NCI-H510A treated with DMSO at 0.1 percent for 48 hours (cell line): ENCODE measurements around the gene TRIM15.
"Not testable (repeated sequence)": the region's sequence is repeated elsewhere in the genome, so short reads cannot be mapped to it uniquely, and the experiment has no call there.

Experiments
- DNase-seq: peaks from one replicate; lab custom pipeline; 2025; lab: John Stamatoyannopoulos, UW

TRIM15 gene

DNA sequence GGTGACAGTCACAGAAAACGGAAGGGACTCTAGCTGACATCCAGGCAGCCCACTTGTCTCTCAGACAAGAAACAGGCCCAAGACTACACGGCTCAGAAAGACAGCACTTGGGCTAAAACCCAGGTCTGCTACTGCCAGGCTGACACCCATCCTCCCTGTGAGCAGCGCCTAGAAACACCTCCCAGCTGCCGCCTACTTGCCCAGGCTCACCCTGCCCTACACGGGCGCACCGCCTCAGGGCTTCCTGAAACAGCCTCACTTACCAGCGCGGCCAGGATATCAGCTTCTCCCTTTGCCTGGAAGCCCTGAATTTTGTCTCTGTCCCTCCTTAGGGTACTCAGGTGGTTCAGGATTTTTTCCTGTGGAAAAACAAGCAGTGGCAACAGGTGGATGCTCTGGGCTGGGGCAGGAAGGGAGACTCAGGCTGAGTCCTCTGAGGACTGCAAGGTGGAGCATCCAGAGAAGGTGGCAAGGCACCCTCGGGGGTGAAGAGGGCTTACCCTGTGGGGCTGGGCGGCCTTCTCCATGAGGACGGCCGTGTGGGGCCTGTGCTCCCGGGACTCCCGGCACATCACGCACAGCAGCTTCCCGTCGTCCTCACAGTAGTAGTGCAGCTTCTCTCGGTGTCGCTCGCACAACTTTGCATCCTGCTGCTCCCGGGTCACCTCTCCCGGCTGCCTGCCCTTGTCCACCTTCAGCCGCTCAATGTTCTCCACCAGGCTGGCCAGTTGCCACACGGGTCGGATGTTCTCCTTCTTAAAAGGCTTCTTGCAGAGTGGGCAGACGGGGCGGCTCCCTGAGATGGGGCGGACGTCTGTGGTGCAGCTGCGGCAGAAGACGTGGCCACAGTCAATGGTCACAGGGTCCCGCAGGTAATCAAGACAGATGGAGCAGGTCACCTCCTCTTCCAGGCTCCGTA is 35.1 kb downstream of the TRIM15 start:
- no peak for DNase-seq

DNA sequence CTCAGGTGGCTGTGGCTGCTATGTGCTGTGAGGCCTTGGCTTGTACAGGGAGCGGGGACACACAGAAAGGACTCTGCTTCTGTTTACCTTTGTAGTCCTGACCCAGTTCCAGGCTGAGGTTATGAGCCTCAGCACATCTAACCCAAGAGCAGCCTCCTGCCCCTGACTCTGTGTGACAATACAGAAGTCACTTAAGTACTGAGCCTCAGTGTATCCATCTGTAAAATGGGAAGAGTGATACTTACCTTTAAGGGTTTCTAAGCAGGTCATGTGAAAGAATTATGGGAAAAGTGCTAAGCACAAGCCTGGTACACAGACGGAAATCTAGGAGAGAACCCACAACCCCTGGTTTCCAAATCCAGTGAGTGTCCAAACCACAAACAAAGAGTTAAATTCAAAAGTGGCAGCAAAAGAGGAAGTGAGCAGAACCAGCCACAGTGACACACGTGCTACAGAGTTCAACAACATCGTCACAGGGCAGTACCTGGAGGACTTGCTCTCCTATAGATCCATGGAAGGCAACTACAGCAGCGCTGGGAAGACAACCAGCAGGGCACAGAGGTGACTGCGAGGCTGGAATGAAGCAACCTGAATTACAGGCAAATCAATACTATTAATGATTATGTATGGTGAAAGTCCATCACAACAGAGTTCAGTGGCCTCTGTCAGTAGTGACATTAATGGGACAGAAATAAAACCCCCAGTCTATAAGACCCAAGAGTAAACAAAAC is 37.4 kb downstream of the TRIM15 start:
- DNase-seq = no peak

DNA sequence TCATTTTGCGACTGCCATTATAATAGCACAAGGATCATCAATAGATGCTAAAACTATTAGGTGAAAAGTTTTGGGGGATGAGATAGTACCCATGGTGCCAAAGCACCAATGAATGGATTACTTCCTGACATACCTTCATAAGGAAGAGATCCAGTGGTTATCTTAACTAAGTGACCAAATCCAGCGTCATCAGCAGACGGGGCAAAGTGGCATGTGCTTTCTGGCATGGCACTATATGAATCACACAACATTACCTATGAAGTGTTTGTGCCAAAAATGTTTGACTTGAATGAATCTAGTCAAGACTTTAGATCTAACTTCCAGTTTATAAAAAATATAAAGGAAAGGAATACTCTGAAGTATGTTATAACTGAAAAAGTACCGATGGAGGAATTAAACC is 39.0 kb downstream of the TRIM15 start:
- DNase-seq = no peak

DNA sequence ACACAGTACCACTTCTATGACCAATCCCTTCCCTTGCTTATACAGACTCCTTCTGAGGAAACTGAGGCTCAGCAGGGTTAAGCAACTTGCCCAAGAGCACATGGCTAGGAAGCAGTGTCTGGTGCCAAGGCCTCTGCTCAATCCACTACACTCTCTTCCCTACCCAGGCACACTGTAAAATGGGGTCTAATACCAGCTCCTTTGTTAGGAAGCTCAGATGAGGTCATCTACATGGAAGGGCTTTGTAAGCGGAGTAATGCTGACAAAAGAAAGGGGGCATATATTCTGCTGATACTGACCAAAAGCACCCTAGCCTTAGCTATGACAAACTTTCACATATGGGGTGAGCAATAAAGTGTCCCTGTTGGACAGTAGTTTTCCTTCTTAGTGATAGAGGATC is 40.8 kb downstream of the TRIM15 start:
- DNase-seq = no peak

GRCh38 chr6:30206152-30206551 is 42.8 kb downstream of the TRIM15 start:
- no peak for DNase-seq

DNA sequence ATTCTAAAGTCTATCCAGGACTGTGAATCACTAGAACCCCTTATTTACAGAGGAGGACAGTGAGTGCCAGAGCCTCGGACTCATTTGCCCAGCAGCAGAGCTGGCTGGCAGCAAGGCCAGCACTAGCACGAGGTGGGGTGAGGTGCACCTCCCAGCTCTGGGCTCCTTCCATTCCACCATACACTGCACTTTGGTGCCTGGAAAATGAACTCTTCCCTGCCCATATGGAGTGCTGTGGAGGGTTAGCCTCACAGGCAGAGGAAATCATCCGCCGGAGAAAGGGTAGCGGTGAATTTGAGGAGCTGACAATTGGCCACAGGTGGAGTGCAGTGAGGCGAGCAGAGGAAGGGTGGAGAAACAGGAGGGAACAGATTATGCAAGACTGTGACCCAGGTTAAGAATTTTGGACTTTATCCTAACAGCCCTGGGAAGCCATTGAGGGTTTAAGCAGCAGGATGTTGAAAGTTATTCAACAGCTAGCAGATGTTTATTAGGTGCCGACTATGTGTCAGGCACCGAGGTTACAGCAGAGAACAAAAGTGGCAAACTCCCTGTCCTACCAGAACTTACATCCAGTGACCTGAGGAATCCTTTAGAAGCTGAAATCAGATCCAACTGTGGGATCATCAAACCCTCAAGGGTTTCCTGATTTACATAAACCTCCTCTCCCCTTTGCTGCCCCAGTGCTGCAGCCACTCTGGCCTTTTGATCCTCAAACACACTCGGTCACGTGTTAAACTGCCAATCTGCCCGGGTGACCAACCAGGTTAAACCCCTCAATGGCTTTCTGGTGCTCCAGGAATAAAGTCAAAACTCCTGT is 43.7 kb downstream of the TRIM15 start:
- DNase-seq = no peak

GRCh38 chr6:30207619-30208295 is 44.4 kb downstream of the TRIM15 start:
- DNase-seq = no peak

DNA sequence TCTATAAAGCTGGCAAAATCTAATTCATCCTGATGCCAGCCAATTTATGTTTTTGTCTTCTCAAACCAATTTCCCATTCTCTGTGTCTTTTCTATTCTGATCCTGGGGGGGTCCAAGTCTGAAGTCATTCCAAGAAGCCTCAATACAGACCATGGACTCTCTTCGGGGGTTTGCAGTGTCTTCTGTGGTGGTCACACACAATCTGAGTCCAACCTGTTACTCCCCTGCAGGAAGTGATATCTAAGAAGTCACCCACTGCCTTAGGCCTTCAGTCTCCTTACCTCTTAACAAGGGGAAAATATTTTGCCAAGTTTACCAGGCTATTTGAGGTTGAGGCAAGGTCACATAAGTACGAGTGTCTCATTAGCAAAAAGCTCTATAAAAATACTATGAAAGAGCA is 48.0 kb downstream of the TRIM15 start:
- DNase-seq = no peak

DNA sequence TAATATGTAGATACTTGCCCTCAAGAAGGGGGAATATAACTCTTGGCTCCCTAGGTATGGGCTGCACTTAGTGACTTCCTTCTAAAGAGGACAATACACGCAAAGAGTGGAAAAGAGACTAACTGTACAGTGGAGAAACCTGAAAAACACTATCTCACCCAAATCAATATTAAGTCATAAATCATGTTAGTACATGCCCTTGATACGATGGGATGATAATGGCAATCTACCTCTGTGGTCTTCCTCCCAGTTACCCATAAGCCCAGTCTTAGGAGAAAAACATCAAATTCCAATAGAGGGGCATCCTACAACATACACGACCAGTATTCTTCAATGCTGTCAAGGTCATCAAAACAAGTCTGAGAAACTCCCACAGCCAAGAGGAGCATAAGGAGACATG is 48.6 kb downstream of the TRIM15 start:
- DNase-seq = no peak

DNA sequence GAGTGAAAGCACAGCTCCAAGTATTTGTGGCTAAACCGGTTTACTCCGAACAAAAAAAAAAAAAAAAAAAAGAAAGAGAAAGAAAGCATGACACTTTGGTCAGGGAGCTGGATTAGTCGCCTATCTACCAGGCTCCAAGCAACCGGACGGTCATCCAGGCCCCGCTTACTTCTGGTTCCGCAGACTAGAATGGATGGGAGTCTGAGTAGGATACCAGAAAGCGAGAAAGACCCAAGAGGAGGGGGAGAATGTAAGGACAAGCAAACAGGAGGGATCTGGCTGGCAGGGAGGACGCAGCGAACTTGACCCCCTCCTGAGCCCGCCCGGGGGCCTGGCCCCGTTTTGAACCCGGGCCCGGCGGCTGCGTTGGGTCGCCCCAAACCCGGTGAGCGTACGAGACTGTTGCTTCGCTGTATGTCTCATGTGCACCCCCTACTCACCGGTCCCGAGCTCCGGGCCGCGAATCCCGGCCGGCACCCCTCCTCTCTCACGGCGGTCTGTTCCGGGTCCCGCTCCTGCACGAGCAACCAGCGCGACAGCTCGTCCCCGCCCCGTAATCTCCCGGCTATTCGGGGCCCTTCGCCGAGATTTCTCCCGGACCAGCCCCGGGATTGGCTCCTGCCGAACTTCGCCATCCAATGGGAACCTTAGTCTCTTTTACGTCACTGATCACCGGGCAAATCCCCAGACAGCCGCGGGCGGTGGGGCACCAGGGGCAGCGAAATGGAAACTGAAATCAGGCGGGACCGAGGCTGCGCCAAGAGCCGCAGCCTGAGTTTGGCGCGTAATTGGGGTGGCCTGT is 49.7 kb downstream of the TRIM15 start, which contains the start of gene TRIM26:
Gene TRIM26, minus strand, starts transcription at position 542 of the 802 bp plus-strand sequence. CDS start 14,303 bp downstream, outside the sequence.
- peak; percentile 94 for DNase-seq

- no peak for DNase-seq
These were observed 50.3 kb downstream of the TRIM15 start for GRCh38 chr6:30213667-30213956.

DNA sequence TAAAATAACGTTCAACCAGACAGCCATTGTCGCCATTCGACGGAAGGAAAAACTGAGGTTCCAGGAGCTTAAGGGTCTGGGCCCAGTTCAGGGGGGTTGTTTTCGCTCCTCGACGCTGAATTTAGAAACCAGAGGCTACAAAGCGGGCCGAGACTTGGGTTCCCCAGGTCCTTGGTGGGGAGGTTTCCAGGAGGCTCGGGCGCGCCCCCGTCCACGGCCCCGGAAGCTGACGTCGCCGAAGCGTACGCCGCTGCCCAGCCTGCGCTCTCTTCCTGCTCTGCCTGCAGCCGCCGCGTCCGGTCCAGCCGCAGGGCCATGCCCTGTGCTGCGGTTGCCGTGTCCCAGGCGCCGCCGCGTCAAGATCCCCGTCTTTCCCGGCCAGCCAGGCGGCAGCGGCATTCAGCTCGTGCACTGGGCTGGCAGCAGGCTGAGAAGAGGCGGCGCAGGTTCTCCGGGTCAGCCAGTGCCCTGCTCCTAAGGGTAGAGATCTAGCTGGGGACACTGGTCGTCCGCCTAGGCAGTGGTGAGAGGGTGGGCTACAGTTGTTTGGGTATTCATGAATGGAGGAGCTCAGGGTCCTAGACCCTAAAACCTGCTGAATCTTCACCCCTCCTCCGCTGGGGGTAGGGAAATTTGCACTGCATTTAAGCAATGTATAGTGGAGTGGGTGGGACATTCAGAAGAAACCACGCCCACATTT is 50.8 kb downstream of the TRIM15 start:
- peak; percentile 59 for DNase-seq

GRCh38 chr6:30214657-30214982 is 51.3 kb downstream of the TRIM15 start:
- DNase-seq = no peak

GRCh38 chr6:30216096-30216495 is 52.8 kb downstream of the TRIM15 start:
- no peak for DNase-seq

DNA sequence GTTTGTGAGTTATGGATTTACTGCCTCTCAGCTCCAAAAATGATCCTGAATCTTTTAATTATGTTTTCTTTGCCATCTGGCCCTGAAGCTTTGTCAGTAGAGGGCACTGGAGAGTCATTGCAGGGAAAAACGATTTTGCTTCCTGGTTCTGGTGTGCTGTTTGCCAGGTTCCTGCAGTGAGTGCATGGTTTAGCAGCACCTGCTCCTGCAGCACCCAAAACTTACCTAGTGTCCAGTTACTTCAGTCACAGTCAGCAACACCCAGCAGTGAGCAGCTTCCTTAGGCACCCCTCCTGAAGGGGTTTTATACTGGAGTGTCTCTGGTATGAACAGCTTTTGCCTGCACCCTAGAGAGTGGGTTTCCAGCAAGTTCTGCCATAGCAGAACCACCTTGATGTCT is 55.9 kb downstream of the TRIM15 start:
- DNase-seq = peak; percentile 74

DNA sequence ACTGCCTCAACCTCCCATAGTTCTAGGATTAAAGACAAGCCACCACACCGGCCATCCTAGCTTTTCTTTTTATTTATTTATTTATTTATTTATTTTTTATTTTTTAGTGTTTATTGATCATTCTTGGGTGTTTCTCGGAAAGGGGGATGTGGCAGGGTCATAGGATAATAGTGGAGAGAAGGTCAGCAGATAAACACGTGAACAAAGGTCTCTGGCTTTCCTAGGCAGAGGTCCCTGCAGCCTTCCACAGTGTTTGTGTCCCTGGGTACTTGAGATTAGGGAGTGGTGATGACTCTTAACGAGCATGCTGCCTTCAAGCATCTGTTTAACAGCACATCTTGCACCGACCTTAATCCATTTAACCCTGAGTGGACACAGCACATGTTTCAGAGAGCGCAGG is 58.0 kb downstream of the TRIM15 start:
- not testable (repeated sequence) for DNase-seq

DNA sequence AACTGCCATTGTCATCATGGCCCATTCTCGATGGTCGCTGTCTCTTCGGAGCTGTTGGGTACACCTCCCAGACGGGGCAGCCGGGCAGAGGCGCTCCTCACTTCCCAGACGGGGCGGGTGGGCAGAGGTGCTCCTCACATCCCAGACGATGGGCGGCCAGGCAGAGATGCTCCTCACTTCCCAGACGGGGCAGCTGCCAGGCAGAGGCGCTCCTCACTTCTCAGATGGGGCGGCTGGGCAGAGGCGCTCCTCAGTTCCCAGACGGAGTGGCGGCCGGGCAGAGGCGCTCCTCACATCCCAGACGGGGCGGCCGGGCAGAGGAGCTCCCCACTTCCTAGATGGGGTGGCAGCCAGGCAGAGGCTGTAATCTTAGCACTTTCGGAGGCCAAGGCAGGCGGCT is 58.6 kb downstream of the TRIM15 start:
- not testable (repeated sequence) for DNase-seq
